ENCODE results near the gene GRIK1. TPM values are rescaled to one million over a fixed set of nuclear protein-coding genes. Genes with fewer than 3 reads are reported as not detected.

The GRIK1 gene
- total RNA-seq, 1 donor from 2014 or later = not detected

- Mint-ChIP-seq H3K9me3 (no peaks in the 10 kb centered on the region), H3K27ac (no peak overlapping the region), H3K4me3 (no peak overlapping the region), H3K27me3 (no peaks in the 10 kb centered on the region), H3K36me3 (ENCODE audit: low read depth) (no peaks in the 10 kb centered on the region), H3K4me1 (no peaks in the 10 kb centered on the region)
- intact Hi-C loops (cut with micrococcal nuclease) = no loop called here
- no peak for DNase-seq
Observed at GRCh38 chr21:29514652-29515247, 425.0 kb downstream of the GRIK1 start.

- H3K36me3 Mint-ChIP-seq (ENCODE audit: low read depth) = no peaks in the 10 kb centered on the region
- no peaks in the 10 kb centered on the region for H3K9me3 Mint-ChIP-seq
- intact Hi-C loops (cut with micrococcal nuclease) = no loop called here
- no peaks in the 10 kb centered on the region for H3K27me3 Mint-ChIP-seq
- no peaks in the 10 kb centered on the region for H3K4me1 Mint-ChIP-seq
- H3K4me3 Mint-ChIP-seq = no peak overlapping the region
- no peak for DNase-seq
- H3K27ac Mint-ChIP-seq = no peak overlapping the region
Observed at GRCh38 chr21:29513535-29513934, 426.3 kb downstream of the GRIK1 start.

- Mint-ChIP-seq H3K27me3 (no peaks in the 10 kb centered on the region), H3K9me3 (no peaks in the 10 kb centered on the region), H3K4me1 (no peaks in the 10 kb centered on the region), H3K36me3 (ENCODE audit: low read depth) (no peaks in the 10 kb centered on the region), H3K27ac (no peak overlapping the region), H3K4me3 (no peak overlapping the region)
- no peak for DNase-seq
- intact Hi-C loops (cut with micrococcal nuclease) = no loop called here
Observed at GRCh38 chr21:29511096-29511495, 428.7 kb downstream of the GRIK1 start.

- H3K36me3 Mint-ChIP-seq (ENCODE audit: low read depth) = no peaks in the 10 kb centered on the region
- no peak overlapping the region for H3K27ac Mint-ChIP-seq
- H3K9me3 Mint-ChIP-seq = no peaks in the 10 kb centered on the region
- H3K4me1 Mint-ChIP-seq = no peaks in the 10 kb centered on the region
- no peak overlapping the region for H3K4me3 Mint-ChIP-seq
- intact Hi-C loops (cut with micrococcal nuclease) = no loop called here
- DNase-seq = no peak
- H3K27me3 Mint-ChIP-seq = no peaks in the 10 kb centered on the region
Observed at GRCh38 chr21:29509121-29509520, 430.7 kb downstream of the GRIK1 start.

GRCh38 chr21:29508301-29508700 lies 431.5 kb downstream of the GRIK1 start:
- DNase-seq = no peak
- Mint-ChIP-seq H3K27me3 (no peaks in the 10 kb centered on the region), H3K9me3 (no peaks in the 10 kb centered on the region), H3K36me3 (ENCODE audit: low read depth) (no peaks in the 10 kb centered on the region), H3K4me3 (no peak overlapping the region), H3K27ac (no peak overlapping the region), H3K4me1 (no peaks in the 10 kb centered on the region)
- intact Hi-C loops (cut with micrococcal nuclease) = no loop called here

GRCh38 chr21:29506947-29507346 lies 432.8 kb downstream of the GRIK1 start:
- no peaks in the 10 kb centered on the region for H3K36me3 Mint-ChIP-seq (ENCODE audit: low read depth)
- no peaks in the 10 kb centered on the region for H3K4me1 Mint-ChIP-seq
- H3K4me3 Mint-ChIP-seq = no peak overlapping the region
- no peaks in the 10 kb centered on the region for H3K27me3 Mint-ChIP-seq
- H3K27ac Mint-ChIP-seq = no peak overlapping the region
- intact Hi-C loops (cut with micrococcal nuclease) = no loop called here
- no peaks in the 10 kb centered on the region for H3K9me3 Mint-ChIP-seq
- no peak for DNase-seq

- no peak overlapping the region for H3K27ac Mint-ChIP-seq
- no peak for DNase-seq
- no peaks in the 10 kb centered on the region for H3K4me1 Mint-ChIP-seq
- H3K9me3 Mint-ChIP-seq = no peaks in the 10 kb centered on the region
- no peak overlapping the region for H3K4me3 Mint-ChIP-seq
- H3K27me3 Mint-ChIP-seq = no peaks in the 10 kb centered on the region
- intact Hi-C loops (cut with micrococcal nuclease) = no loop called here
- H3K36me3 Mint-ChIP-seq (ENCODE audit: low read depth) = no peaks in the 10 kb centered on the region
Observed at GRCh38 chr21:29506214-29506613, 433.6 kb downstream of the GRIK1 start.

- Mint-ChIP-seq H3K27me3 (no peaks in the 10 kb centered on the region), H3K36me3 (ENCODE audit: low read depth) (no peaks in the 10 kb centered on the region), H3K27ac (no peak overlapping the region), H3K4me1 (no peaks in the 10 kb centered on the region), H3K9me3 (no peaks in the 10 kb centered on the region), H3K4me3 (no peak overlapping the region)
- DNase-seq = no peak
- intact Hi-C loops (cut with micrococcal nuclease) = no loop called here
Observed at GRCh38 chr21:29504751-29505321, 435.0 kb downstream of the GRIK1 start.

GRCh38 chr21:29501451-29501850 lies 438.3 kb downstream of the GRIK1 start:
- Mint-ChIP-seq H3K4me1 (no peaks in the 10 kb centered on the region), H3K4me3 (no peak overlapping the region), H3K9me3 (peaks cover 3% of the 10 kb centered on the region), H3K27me3 (no peaks in the 10 kb centered on the region), H3K27ac (no peak overlapping the region), H3K36me3 (ENCODE audit: low read depth) (no peaks in the 10 kb centered on the region)
- intact Hi-C loops (cut with micrococcal nuclease) = no loop called here
- DNase-seq = no peak

- intact Hi-C loops (cut with micrococcal nuclease) = no loop called here
Observed at GRCh38 chr21:29499734-29500343, 440.0 kb downstream of the GRIK1 start.

GRCh38 chr21:29499229-29499628 lies 440.6 kb downstream of the GRIK1 start:
- Mint-ChIP-seq H3K9me3 (peaks cover 6% of the 10 kb centered on the region), H3K27ac (no peak overlapping the region), H3K4me3 (no peak overlapping the region), H3K27me3 (no peaks in the 10 kb centered on the region), H3K4me1 (no peaks in the 10 kb centered on the region), H3K36me3 (ENCODE audit: low read depth) (no peaks in the 10 kb centered on the region)
- DNase-seq = no peak
- intact Hi-C loops (cut with micrococcal nuclease) = no loop called here

More at GRCh38 chr21:29499734-29500343, 440.0 kb downstream of the GRIK1 start:
- H3K36me3 Mint-ChIP-seq (ENCODE audit: low read depth) = no peaks in the 10 kb centered on the region
- H3K27ac Mint-ChIP-seq = no peak overlapping the region
- H3K9me3 Mint-ChIP-seq = peaks cover 6% of the 10 kb centered on the region
- DNase-seq = no peak
- no peaks in the 10 kb centered on the region for H3K4me1 Mint-ChIP-seq
- no peak overlapping the region for H3K4me3 Mint-ChIP-seq
- no peaks in the 10 kb centered on the region for H3K27me3 Mint-ChIP-seq

- Mint-ChIP-seq H3K27ac (no peak overlapping the region), H3K9me3 (peaks cover 12% of the 10 kb centered on the region), H3K4me3 (no peak overlapping the region), H3K36me3 (ENCODE audit: low read depth) (no peaks in the 10 kb centered on the region), H3K4me1 (no peaks in the 10 kb centered on the region), H3K27me3 (no peaks in the 10 kb centered on the region)
- intact Hi-C loops (cut with micrococcal nuclease) = no loop called here
- no peak for DNase-seq
Observed at GRCh38 chr21:29496337-29496736, 443.5 kb downstream of the GRIK1 start.

GRCh38 chr21:29490016-29490415 lies 449.8 kb downstream of the GRIK1 start:
- Mint-ChIP-seq H3K4me1 (no peaks in the 10 kb centered on the region), H3K27ac (no peak overlapping the region), H3K36me3 (ENCODE audit: low read depth) (no peaks in the 10 kb centered on the region), H3K27me3 (no peaks in the 10 kb centered on the region), H3K4me3 (no peak overlapping the region), H3K9me3 (peaks cover 6% of the 10 kb centered on the region)
- DNase-seq = no peak
- intact Hi-C loops (cut with micrococcal nuclease) = no loop called here

- Mint-ChIP-seq H3K36me3 (ENCODE audit: low read depth) (no peaks in the 10 kb centered on the region), H3K4me3 (no peak overlapping the region), H3K9me3 (peaks cover 5% of the 10 kb centered on the region), H3K4me1 (no peaks in the 10 kb centered on the region), H3K27ac (no peak overlapping the region), H3K27me3 (no peaks in the 10 kb centered on the region)
- intact Hi-C loops (cut with micrococcal nuclease) = no loop called here
- DNase-seq = no peak
Observed at GRCh38 chr21:29487154-29487553, 452.6 kb downstream of the GRIK1 start.
